Hepatic stellate cell (primary cell): ENCODE results near the gene SLC35F3.

ENCODE experiments used
- DNase-seq: peaks from one replicate; pipeline ENCODE4 v3.0.0; 2011; ENCODE audit warnings: low spot score

SLC35F3 gene

DNA sequence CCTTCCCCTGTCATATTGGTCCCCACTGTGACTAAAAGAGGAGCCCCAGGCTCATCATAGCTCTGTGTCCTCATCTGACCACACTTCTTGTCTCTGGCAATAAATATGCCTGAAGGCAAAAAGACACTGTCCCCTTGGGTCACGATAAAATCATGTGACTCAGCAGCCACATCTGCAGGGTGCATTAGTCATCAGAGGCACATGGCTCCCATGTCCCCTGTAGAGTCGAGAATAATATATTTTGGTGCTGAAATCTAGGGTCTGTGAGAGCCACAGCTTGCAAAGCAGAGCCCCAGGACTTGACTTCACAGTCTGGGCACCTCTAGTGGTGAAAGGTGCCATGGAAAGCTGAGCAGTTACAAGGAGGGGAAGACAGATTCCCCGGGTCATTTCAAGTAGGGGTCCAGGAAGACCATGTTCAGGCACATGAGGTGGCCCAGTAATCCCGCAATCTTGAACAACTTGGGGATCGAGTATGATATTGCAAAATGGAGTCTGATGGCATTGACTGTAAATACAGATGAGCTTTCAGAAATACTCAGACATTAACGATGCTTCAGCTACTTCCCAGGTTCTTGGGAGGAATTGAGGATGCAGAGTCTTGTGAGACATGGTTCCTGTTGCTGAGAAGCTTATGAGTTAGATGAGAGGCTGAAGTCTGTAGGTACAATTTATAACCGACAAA, 68.6 kb downstream of the SLC35F3 start:
- no peak for DNase-seq

DNA sequence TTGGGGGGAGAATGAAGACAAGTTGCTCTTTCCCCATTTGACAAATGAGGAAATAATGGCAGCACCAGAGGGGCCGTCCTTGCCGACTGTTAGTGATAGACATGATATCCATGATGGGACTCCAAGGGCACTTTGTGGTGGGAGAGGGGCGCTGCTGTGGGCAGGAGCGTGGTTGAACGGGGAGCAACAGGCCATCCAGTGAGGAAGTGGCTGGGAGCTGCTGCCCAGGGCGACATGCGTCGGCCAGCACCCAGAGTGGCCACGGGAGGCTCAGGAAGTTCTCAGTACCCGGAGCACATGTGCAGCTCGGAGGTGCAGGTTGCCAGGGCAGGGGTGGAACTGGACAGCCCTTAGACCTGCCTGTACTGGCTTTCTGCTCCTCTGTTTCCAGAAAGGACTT, 71.0 kb downstream of the SLC35F3 start:
- no peak for DNase-seq

GRCh38 chr1:233981042-233981675, 76.7 kb downstream of the SLC35F3 start:
- no peak for DNase-seq

GRCh38 chr1:233982827-233983518, 78.5 kb downstream of the SLC35F3 start:
- DNase-seq: no peak

GRCh38 chr1:233983811-233984210, 79.3 kb downstream of the SLC35F3 start:
- DNase-seq: no peak

DNA sequence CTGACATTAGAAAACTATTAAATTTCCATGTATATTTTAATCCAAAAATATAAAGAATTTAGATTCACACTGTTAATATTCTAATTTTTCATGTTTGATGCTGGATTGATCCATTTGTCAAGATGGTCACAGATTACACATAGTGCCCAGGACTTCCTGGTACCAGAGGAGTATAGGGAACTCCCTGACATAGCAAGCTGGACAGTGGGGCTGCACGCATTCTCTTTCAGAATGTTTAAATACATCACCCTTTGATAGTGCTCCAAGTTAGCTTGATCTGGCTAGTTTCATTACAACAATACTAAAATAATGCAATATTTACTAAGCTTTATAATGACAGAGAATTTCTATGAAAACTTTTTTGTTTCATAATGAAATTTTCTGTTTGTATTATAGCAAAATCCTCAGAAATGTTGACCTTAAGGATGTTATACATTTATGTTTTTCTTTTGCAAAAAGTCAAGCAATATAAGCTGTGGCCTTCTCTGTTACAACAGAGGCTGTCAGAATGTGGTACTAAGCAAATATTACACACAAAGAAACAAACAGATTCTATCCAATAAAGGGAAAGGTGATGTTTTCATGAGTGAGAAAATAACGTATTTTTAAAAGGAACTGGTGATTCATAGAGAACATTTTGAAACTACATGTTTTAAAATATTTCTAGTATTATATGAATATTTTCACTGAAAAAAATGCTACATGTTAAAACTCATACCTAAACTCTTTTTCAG, 84.7 kb downstream of the SLC35F3 start:
- DNase-seq: no peak

DNA sequence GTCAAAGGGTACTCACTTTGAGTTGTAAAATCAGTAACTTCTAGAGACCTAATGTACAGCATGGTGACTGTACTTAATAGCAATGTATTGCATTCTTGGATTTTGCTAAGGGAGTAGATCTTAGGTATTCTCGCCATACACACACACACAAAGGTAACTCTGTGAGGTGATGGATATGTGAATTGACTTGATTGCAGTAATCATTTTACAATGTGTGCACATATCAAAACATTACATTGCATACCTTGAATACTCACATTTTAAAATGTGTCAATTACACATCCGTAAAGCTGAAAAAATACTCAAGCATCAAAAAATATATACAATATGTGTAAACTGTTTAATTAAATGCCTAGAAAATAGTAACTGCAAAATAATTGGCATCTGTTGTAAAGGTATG, 86.0 kb downstream of the SLC35F3 start:
- DNase-seq: no peak

GRCh38 chr1:233993651-233994050, 89.2 kb downstream of the SLC35F3 start:
- DNase-seq: no peak

DNA sequence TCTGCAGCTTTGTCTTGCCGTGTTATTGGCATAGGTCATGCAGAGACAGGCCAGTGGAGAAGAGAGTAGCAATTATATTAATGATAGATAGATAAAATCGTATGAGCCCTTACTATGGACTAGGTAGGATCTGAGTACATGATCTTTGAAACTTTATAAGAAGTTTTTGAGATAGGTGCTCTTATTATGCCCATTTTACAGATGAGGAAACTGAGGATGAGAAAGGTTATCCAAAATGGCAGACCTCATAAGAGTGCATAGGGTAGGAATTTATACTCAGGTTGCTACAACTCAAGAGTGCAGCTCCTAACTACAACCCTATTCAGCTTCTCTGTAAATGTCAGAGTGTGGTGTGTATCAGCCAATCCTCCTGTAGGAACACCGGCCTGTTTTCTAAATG, 89.6 kb downstream of the SLC35F3 start:
- no peak for DNase-seq

DNA sequence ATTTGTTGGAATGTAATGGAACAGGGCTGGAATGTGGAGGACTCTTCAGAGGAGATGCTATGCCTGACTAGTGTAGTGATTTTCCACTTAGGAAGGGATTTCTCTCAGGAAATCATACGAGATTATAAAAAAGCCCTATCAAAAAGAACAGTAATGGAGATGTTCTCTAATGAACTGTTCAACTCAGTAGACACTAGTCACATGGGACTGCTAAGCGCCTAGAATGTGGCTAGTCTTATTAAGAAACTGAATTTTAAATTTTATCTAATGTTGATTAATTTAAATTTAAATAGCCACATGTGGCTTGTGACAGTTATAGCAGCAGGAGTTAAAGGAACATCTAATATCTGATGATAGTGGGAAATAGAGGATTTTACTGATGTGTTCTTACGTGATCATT, 94.0 kb downstream of the SLC35F3 start:
- no peak for DNase-seq

GRCh38 chr1:233998891-233999290, 94.4 kb downstream of the SLC35F3 start:
- DNase-seq: no peak

GRCh38 chr1:234000557-234001041, 96.1 kb downstream of the SLC35F3 start:
- DNase-seq: no peak

DNA sequence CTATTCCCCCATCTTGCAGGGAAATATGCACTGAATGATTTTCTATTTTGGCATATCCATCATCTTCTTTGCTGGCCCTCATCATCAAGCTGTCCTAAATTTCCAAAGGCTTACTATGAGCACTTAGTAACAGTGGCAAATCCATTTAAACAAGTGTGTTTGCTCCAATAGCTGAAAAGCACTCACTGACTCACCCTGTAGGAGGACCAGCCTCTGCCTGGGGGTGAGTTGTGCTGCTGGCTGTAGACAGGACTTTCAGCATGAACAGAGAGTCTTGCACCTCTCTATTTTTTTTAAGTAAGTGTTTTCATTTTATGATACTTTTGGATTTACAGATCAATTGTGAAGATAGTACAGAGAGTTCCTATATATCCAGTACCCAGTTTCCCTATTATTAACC, 97.3 kb downstream of the SLC35F3 start:
- DNase-seq: no peak

- DNase-seq: no peak
These were observed 100.1 kb downstream of the SLC35F3 start for GRCh38 chr1:234004591-234004990.

- no peak for DNase-seq
These were observed 103.2 kb downstream of the SLC35F3 start for GRCh38 chr1:234007684-234008083.

DNA sequence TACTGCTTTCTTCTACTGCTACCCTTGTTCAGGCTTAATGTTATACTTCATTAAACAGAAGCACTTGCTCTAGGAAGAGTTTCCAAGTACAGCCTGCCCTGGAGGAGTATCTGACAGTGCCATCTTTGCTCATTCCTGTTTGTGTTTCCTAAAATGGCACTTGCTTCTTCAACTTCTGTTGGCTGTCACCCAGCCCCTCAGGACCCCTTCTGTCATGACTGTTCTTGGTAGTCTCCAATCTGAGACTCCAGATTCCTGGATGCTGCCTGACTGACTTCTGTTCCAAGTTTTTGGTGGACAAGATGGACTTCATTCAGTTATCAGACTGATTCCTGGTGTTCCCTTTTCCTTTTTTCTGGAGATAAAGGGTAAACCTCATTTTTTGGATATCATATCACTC, 104.1 kb downstream of the SLC35F3 start:
- DNase-seq: no peak

- no peak for DNase-seq
These were observed 105.2 kb downstream of the SLC35F3 start for GRCh38 chr1:234009668-234010067.

DNA sequence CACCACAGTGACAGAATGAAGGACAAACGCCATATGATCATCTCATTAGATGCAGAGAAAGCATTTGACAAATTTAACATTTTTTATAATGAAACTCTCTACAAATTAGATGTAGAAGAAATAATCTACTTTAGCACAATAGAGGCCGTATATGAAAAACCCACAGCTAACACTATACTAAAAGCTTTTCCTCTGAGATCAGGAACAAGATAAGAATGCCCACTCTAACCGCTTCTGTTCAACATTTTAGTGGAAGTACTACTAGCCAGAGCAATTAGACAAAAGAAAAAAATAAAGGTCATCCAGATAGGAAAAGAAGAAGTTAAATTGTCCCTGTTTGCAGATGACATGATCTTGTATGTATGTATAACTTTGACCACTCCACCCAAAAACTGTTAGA, 109.7 kb downstream of the SLC35F3 start:
- DNase-seq: no peak

DNA sequence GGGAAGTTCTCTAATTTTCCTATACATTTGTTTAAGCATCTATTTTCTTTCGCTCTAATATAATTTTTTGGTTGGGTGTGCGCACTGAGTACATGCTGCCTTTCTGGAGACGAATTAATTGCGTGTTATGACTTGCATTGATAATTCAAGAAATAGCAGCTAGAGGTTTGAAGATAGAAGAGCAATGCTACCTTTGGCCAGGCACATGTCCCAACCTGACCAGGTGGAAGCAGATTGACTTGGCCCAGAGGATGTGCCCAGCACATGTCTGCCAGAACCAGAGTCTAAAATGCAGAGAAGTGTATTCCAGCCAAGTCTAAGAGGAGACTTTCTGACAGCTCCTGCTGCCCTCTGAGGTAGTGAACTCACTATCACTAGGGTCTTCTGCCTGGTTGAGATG, 114.3 kb downstream of the SLC35F3 start:
- DNase-seq: no peak

DNA sequence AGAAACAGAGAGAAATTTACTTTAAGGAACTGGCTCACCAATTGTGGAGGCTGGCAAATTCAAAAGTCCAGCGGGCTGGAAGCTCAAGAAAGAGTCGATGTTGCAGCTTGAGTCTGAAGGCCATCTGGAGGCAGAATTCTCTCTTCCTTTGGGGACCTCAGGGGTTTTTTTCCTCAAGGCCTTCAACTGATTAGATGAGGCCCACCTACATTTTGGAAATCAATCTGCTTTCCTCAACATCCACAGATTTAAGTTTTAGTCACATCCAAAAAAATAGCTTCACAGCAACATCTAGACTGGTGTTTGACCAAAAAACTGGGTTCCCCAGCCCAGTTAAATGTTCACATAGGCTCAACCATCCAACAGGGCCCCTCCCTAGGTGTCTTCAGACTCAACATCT, 114.9 kb downstream of the SLC35F3 start:
- DNase-seq: no peak

GRCh38 chr1:234022302-234022701, 117.8 kb downstream of the SLC35F3 start:
- DNase-seq: no peak

DNA sequence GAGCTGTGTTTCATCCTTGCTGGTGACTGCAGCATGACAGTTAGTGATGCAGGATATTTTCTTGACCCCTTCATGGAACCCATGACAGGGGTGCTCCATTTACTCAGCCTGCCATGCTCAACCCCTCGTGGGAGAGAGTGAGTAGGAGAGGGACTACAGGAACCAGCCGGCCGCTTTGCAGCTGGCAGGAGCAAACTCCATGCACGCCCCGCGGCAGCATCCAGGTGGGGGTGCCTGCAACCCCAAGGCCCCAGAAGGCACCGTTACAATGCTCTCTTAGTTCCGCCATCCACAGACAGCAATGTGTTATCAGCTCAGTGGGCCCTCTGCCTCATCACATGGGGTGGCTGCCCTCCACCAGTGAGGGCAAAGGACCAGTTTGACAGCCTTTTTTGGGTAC, 135.1 kb downstream of the SLC35F3 start:
- DNase-seq: no peak
